SK-N-SH treated with all-trans-retinoic acid at 6 μM for 48 hours (cell line): ENCODE data around the gene LRMDA.

ENCODE experiments used
- ATAC-seq: fragments of 200-7000 bp; cut with Tn5 transposase; 3 replicates; pipeline ENCODE4 v1.9.1; 2020; ENCODE audit warnings: mild to moderate bottlenecking, moderate library complexity
- ARNTL ChIP-seq: fragments of 450-650 bp; formaldehyde crosslinking; IDR thresholded peaks from 2 replicates; pipeline ENCODE4 v1.5.0; 2020; ENCODE audit warnings: low read depth, mild to moderate bottlenecking, moderate library complexity, borderline replicate concordance
- BACH2 ChIP-seq: fragments of 250-450 bp; sonication (Bioruptor Pico); IDR thresholded peaks from 2 replicates; pipeline ENCODE4 v1.9.0; 2021; ENCODE audit warnings: mild to moderate bottlenecking, borderline replicate concordance
- CSDC2 ChIP-seq: fragments of 250-450 bp; sonication (Bioruptor Pico); IDR thresholded peaks from 2 replicates; pipeline ENCODE4 v1.5.0; 2020; ENCODE audit warnings: mild to moderate bottlenecking, moderate library complexity
- ESRRG ChIP-seq: fragments of 250-450 bp; sonication (Bioruptor Pico); IDR thresholded peaks from 2 replicates; pipeline ENCODE4 v1.6.1; 2021; ENCODE audit warnings: mild to moderate bottlenecking
- GLIS3 ChIP-seq: fragments of 250-450 bp; sonication (Bioruptor Pico); IDR thresholded peaks from 2 replicates; pipeline ENCODE4 v1.5.0; 2020; ENCODE audit warnings: mild to moderate bottlenecking, moderate library complexity
- ISL1 ChIP-seq: fragments of 250-450 bp; sonication (Bioruptor Pico); IDR thresholded peaks from 2 replicates; pipeline ENCODE4 v2.1.2; 2022; ENCODE audit warnings: mild to moderate bottlenecking, moderate library complexity
- OSR1 ChIP-seq: fragments of 250-450 bp; sonication (Bioruptor Pico); IDR thresholded peaks from 2 replicates; pipeline ENCODE4 v1.8.0; 2022; ENCODE audit warnings: moderate library complexity, mild to moderate bottlenecking, inconsistent platforms
- PPARA ChIP-seq: fragments of 250-450 bp; sonication (Bioruptor Pico); IDR thresholded peaks from 2 replicates; pipeline ENCODE4 v1.5.0; 2020; ENCODE audit warnings: mild to moderate bottlenecking, borderline replicate concordance
- RARB ChIP-seq: fragments of 250-450 bp; sonication (Bioruptor Pico); IDR thresholded peaks from 2 replicates; pipeline ENCODE4 v1.8.0; 2021; ENCODE audit warnings: mild to moderate bottlenecking, moderate library complexity
- SNAI2 ChIP-seq: fragments of 250-450 bp; sonication (Bioruptor Pico); IDR thresholded peaks from 2 replicates; pipeline ENCODE4 v1.5.0; 2020; ENCODE audit warnings: mild to moderate bottlenecking, moderate library complexity
- TOX ChIP-seq: fragments of 250-450 bp; sonication (Bioruptor Pico); IDR thresholded peaks from 2 replicates; pipeline ENCODE4 v1.8.0; 2021; ENCODE audit warnings: mild to moderate bottlenecking, moderate library complexity, borderline replicate concordance
- TSHZ2 ChIP-seq: fragments of 250-450 bp; sonication (Bioruptor Pico); IDR thresholded peaks from 2 replicates; pipeline ENCODE4 v1.5.0; 2020; ENCODE audit warnings: mild to moderate bottlenecking, moderate library complexity
- ZC3H10 ChIP-seq: fragments of 250-450 bp; sonication (Bioruptor Pico); IDR thresholded peaks from 2 replicates; pipeline ENCODE4 v1.5.1; 2021; ENCODE audit warnings: mild to moderate bottlenecking, moderate library complexity
- ZFP3 ChIP-seq: fragments of 250-450 bp; sonication (Bioruptor Pico); IDR thresholded peaks from 2 replicates; pipeline ENCODE4 v1.5.0; 2020; ENCODE audit warnings: mild to moderate bottlenecking, moderate library complexity
- ZFP30 ChIP-seq: fragments of 450-650 bp; formaldehyde crosslinking; IDR thresholded peaks from 2 replicates; pipeline ENCODE4 v1.5.0; 2022; ENCODE audit warnings: mild to moderate bottlenecking, moderate library complexity
- ZNF565 ChIP-seq: fragments of 450-650 bp; formaldehyde crosslinking; conservative IDR thresholded peaks from 2 replicates; pipeline ENCODE4 v1.5.0; 2020; ENCODE audit warnings: low read depth, mild to moderate bottlenecking, moderate library complexity
- ZNF70 ChIP-seq: fragments of 450-650 bp; formaldehyde crosslinking; IDR thresholded peaks from 2 replicates; pipeline ENCODE4 v1.5.0; 2020; ENCODE audit warnings: mild to moderate bottlenecking, moderate library complexity
- ZNF8 ChIP-seq: fragments of 450-650 bp; formaldehyde crosslinking; IDR thresholded peaks from 2 replicates; pipeline ENCODE4 v1.5.0; 2020; ENCODE audit warnings: mild to moderate bottlenecking, moderate library complexity
- TF ChIP-seq, protein P1 (sequence below): fragments of 250-450 bp; sonication (Bioruptor Pico); IDR thresholded peaks from 2 replicates; pipeline ENCODE4 v1.8.0; 2021; ENCODE audit warnings: low read depth, mild to moderate bottlenecking, moderate library complexity, borderline replicate concordance
- TF ChIP-seq, protein P2 (sequence below): fragments of 250-450 bp; sonication (Bioruptor Pico); IDR thresholded peaks from 2 replicates; pipeline ENCODE4 v1.8.0; 2020; ENCODE audit warnings: mild to moderate bottlenecking, moderate library complexity, borderline replicate concordance
- TF ChIP-seq, protein P3 (sequence below): fragments of 250-450 bp; sonication (Bioruptor Pico); IDR thresholded peaks from 2 replicates; pipeline ENCODE4 v1.5.1; 2020; ENCODE audit warnings: low read depth, mild to moderate bottlenecking, moderate library complexity

Gene LRMDA

DNA sequence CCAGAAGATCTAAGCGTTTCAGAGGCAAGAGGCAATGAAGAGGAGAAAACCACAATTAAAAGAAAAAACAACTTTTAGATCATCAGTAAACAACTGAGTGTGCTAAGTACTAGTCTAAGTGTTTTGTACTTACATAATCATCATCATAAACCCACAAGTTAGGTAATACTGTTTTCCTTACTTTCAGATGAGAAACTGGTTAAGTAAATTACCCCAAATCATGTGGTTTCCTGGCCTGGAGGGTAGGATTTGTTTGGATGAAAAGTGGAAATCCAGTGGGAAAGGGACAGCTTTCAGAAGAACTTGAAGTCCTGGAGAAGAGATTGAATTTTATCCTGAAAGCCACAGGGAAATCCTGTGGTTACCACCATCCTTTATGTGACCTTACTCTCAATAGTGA is 463.3 kb downstream of the LRMDA start:
- no peak for TF ChIP-seq ZFP30 (CRISPR knock-in tag)
- no peak for TF ChIP-seq ZC3H10 (CRISPR knock-in tag)
- no peak for TF ChIP-seq TOX (CRISPR knock-in tag)
- no peak for ATAC-seq

DNA sequence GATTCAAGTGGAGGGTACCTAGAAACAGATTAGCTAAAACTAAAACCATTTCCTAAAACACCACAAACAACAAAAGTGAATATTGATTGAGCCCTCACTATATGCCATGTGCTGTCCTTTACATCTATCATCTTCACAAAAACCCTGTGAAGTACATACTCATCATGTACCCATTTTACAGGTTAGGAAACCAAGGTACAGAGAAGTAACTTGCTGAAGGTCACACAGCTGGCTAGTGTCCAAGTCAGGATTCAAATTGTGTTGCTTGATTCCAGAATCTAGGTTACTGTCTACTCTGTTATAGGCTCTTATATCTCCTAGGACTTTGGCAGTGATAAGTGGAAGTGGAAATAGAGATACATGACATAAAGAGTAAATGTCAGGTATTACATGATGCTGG is 463.8 kb downstream of the LRMDA start:
- TF ChIP-seq RARB (CRISPR knock-in tag) = no peak
- TF ChIP-seq ZNF8 (CRISPR knock-in tag) = no peak
- no peak for TF ChIP-seq ZNF70 (CRISPR knock-in tag)
- TF ChIP-seq TOX (CRISPR knock-in tag) = no peak
- no peak for TF ChIP-seq CSDC2 (CRISPR knock-in tag)
- TF ChIP-seq ZC3H10 (CRISPR knock-in tag) = no peak
- TF ChIP-seq ESRRG (CRISPR knock-in tag) = no peak
- TF ChIP-seq OSR1 (CRISPR knock-in tag) = no peak
- TF ChIP-seq PPARA (CRISPR knock-in tag) = no peak
- no peak for TF ChIP-seq BACH2
- no peak for TF ChIP-seq ZFP3
- TF ChIP-seq ZNF565 (CRISPR knock-in tag) = no peak
- no peak for TF ChIP-seq ARNTL (CRISPR knock-in tag)
- TF ChIP-seq ISL1 (CRISPR knock-in tag) = no peak
- TF ChIP-seq, protein P1, sequence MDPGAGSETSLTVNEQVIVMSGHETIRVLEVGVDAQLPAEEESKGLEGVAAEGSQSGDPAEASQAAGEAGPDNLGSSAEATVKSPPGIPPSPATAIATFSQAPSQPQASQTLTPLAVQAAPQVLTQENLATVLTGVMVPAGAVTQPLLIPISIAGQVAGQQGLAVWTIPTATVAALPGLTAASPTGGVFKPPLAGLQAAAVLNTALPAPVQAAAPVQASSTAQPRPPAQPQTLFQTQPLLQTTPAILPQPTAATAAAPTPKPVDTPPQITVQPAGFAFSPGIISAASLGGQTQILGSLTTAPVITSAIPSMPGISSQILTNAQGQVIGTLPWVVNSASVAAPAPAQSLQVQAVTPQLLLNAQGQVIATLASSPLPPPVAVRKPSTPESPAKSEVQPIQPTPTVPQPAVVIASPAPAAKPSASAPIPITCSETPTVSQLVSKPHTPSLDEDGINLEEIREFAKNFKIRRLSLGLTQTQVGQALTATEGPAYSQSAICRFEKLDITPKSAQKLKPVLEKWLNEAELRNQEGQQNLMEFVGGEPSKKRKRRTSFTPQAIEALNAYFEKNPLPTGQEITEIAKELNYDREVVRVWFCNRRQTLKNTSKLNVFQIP (CRISPR knock-in tag) = no peak
- TF ChIP-seq GLIS3 = no peak
- TF ChIP-seq, protein P2, sequence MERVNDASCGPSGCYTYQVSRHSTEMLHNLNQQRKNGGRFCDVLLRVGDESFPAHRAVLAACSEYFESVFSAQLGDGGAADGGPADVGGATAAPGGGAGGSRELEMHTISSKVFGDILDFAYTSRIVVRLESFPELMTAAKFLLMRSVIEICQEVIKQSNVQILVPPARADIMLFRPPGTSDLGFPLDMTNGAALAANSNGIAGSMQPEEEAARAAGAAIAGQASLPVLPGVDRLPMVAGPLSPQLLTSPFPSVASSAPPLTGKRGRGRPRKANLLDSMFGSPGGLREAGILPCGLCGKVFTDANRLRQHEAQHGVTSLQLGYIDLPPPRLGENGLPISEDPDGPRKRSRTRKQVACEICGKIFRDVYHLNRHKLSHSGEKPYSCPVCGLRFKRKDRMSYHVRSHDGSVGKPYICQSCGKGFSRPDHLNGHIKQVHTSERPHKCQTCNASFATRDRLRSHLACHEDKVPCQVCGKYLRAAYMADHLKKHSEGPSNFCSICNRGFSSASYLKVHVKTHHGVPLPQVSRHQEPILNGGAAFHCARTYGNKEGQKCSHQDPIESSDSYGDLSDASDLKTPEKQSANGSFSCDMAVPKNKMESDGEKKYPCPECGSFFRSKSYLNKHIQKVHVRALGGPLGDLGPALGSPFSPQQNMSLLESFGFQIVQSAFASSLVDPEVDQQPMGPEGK (CRISPR knock-in tag) = no peak
- ATAC-seq = no peak

DNA sequence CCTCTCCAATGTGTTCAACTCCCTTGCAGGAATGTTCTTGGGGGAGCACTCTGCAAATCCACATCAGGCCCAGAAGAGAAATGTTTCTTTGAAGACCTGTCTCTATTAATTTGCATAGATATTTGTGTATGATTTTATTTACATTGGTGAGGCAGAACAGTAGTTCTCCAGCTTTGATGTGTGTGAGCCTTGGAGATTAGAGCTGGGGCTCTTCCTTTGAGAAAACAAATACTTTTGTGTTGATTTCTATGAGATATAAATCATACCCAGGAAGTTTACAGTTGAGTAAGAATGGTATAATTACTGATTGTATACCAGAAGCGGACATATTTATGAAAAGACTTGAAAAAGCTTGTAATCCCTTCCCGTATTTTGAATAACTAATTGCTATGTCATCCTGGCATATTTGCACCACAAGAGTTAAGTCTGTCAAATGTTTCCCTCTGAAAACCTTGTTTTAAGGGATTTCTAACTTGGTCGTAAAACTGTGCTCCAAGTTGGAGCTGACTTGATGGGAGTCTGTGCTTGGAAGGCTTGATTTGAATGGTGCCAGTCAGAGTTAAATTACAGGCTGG is 468.5 kb downstream of the LRMDA start:
- no peak for TF ChIP-seq ZNF8 (CRISPR knock-in tag)
- TF ChIP-seq, protein P3, sequence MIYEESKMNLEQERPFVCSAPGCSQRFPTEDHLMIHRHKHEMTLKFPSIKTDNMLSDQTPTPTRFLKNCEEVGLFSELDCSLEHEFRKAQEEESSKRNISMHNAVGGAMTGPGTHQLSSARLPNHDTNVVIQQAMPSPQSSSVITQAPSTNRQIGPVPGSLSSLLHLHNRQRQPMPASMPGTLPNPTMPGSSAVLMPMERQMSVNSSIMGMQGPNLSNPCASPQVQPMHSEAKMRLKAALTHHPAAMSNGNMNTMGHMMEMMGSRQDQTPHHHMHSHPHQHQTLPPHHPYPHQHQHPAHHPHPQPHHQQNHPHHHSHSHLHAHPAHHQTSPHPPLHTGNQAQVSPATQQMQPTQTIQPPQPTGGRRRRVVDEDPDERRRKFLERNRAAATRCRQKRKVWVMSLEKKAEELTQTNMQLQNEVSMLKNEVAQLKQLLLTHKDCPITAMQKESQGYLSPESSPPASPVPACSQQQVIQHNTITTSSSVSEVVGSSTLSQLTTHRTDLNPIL = no peak
- TF ChIP-seq, protein P2 (CRISPR knock-in tag) = no peak
- no peak for TF ChIP-seq SNAI2
- no peak for TF ChIP-seq ZC3H10 (CRISPR knock-in tag)
- no peak for TF ChIP-seq TOX (CRISPR knock-in tag)
- no peak for TF ChIP-seq RARB (CRISPR knock-in tag)
- no peak for TF ChIP-seq TSHZ2 (CRISPR knock-in tag)
- no peak for TF ChIP-seq ZNF565 (CRISPR knock-in tag)
- no peak for TF ChIP-seq ESRRG (CRISPR knock-in tag)
- no peak for TF ChIP-seq GLIS3
- no peak for TF ChIP-seq PPARA (CRISPR knock-in tag)
- TF ChIP-seq CSDC2 (CRISPR knock-in tag) = no peak
- TF ChIP-seq ZNF70 (CRISPR knock-in tag) = no peak
- no peak for TF ChIP-seq ISL1 (CRISPR knock-in tag)
- TF ChIP-seq, protein P1 (CRISPR knock-in tag) = no peak
- ATAC-seq = no peak
